Stimulated activated CD8-positive, alpha-beta memory T cell treated with anti-CD3 and anti-CD28 coated beads, Interleukin-12 subunit alpha, Interleukin-12 subunit beta, amount 100 ng/mL, for 24 hours (primary cell): ENCODE measurements around the gene MUC4.
"Not testable (repeated sequence)": the region's sequence is repeated elsewhere in the genome, so short reads cannot be mapped to it uniquely, and the experiment has no call there.

Source experiments
- DNase-seq: peaks from one replicate; pipeline ENCODE4 v3.0.0-alpha.2; 2020; ENCODE audit errors: extremely low read depth

The MUC4 gene

DNA sequence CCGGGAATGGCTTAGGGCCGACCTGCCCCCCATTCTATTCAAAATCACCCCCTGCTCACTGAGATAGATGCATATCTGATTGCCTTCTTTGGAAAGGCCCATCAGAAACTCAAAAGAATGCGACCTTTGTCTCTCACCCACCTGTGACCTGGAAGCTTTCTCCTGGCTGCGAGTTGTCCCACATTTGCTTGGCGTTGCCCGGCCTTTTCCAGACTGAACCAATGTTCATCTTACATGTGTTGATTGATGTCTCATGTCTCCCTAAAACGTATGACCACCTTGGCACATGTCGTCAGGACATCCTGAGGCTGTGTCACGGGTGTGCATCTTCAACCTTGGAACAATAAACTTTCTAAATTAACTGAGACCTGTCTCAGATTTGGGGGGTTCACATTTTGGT, 94.3 kb downstream of the MUC4 start:
- no peak for DNase-seq

DNA sequence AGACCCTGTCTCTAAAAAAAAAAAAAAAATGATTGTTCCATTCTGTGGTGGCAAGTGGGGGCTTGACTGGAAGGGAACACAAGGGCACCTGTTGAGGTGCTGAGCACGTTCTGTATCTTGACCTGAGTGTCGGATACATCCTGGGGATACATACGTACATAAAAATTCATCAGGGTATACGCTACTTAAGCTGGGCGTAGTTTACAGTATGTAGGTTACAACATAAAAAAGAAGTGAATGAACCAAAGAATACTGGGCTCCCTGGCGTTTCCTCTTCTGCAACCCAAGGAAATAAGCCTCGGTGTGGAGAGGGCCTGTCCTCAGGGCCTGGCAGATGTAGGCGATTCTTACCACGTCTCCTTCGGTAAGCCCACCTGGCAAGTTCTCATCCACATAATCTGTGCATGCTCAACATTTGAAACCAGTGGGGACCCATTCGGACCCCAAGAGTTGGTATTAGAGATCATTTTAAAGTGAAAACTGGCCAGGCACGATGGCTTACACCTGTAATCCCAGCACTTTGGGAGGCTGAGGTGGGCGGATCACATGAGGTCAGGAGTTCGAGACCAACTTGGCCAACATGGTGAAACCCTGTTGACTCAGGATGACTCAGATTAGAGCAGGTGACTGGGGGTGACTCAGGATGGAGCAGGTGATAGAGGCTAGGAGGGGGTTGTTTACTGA, 96.0 kb downstream of the MUC4 start:
- DNase-seq, result no peak

DNA sequence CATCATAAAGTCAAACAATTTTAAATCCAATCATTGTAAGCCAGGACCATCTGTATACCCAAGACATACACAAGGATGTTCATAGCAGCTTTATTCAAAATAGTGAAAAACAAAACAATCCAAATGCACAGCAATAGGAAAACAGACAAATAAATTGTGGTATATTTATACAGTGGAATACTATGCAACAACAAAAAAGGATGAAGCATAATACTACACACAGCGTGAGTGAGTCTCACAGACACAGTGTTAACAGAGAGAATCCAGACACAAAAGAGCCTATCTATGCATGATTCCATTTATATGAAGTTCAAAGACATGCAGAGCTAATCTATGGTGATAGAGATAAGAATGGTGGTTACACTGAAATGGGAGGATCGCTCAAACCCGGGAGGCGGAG, 96.6 kb downstream of the MUC4 start:
- no peak for DNase-seq

DNA sequence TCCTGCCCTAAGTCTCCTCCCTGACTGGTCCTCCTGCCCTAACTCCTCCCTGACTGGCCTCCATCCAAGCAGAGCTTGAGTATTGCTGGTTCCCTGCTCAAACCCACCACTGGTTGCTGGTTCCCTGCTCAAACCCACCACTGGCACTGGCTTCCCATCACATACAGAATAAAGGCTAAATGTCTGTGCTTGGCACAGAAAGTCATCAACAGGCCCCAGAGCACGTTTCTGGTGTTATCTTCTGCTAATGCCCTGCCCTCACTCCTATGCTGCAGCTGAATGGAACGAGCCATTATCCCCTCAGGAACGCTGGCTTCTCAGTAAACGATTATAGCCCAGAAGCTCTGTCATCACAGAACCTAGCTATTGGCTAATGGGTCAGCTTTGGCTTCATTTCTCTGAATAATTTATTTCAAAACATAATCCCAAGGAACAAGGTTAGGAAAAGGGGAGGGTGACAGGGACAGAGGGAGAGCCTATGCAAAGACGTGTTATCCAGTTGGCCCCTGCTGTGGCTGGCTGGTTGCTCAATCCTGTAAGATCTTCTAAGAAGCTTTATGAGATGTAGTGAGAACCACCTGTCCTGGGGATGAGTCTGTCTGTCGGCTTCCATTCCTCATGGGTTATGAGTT, 97.2 kb downstream of the MUC4 start:
- DNase-seq, result no peak

DNA sequence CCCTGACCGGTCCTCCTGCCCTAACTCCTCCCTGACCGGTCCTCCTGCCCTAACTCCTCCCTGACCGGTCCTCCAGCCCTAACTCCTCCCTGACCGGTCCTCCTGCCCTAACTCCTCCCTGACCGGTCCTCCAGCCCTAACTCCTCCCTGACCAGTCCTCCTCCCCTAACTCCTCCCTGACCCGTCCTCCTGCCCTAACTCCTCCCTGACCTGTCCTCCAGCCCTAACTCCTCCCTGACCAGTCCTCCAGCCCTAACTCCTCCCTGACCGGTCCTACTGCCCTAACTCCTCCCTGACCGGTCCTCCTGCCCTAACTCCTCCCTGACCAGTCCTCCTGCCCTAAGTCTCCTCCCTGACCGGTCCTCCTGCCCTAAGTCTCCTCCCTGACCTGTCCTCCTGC, 98.6 kb downstream of the MUC4 start:
- DNase-seq, result not testable (repeated sequence)

DNA sequence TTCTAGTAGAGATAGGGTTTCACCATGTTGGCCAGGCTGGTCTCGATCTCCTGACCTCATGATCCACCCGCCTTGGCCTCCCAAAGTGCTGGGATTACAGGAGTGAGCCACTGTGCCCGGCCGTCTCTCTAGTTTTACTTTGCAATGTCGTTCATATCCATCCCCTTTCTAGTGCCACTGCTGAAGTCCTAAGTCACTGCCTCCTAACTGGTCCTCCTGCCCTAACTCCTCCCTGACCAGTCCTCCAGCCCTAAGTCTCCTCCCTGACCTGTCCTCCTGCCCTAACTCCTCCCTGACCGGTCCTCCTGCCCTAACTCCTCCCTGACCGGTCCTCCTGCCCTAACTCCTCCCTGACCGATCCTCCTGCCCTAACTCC, 99.2 kb downstream of the MUC4 start:
- not testable (repeated sequence) for DNase-seq

- no peak for DNase-seq
These were observed 99.8 kb downstream of the MUC4 start for GRCh38 chr3:195711813-195712534.

- not testable (repeated sequence) for DNase-seq
These were observed 100.5 kb downstream of the MUC4 start for GRCh38 chr3:195711091-195711812.

GRCh38 chr3:195710126-195710905, 101.4 kb downstream of the MUC4 start:
- DNase-seq, result not testable (repeated sequence)

DNA sequence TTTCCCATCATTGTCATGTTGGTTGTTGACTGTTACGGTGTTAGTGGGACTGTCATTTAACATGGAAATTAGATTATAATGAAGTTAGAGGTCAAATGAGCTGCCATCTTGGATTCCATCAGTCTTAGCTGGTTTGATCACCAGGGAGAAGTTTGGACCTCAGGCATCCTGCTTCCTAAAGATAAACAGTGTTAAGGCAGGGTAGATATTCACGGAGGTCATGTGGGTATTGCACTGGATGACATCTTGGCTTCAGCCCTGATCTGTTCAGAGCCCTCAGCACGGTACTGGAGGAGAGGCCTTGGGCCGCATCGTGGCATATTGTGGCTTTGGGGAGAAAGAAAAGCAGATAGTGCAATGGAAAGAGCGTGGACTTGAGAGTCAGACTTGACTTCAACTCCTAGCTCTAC, 102.0 kb downstream of the MUC4 start:
- DNase-seq, result no peak

DNA sequence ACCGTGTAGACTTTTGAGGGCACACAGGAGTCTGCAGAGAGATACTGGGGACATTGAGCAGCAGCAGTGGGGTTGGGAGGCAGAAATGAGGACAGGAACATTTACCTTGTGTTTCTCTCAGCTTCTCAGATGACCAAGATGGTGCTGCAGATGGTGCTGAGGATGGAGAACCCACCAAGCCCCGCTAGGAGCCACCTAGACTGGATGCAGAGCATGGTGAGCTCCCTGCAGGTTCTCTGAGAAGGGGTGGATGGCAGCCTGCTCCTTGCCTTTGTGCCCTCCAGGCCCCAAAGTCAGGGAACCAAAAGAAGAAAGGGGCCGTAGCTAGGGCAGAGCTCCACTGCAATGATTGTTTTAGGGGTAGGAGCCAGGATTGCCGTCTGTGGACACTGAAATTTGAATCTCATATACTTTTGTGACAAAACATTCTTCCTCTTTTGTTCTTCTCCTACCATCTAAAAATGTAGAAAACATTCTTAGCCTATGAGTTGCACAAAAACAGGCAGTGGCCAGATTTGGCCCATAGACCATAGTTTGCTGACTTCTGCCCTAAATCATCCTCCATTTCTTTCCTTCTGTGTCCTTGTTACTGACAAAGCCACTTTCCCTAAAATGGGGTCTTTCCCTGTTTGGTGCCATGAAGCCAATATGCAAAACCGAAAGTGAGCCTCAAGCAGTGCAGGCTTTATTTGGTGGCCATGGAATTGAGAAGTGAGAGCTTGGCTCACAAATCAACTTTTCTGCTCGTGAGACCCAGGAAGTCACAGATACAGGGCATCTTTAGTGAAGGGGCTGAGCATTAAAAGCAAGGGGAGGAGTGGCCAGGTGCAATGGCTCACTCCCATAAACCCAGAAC, 102.9 kb downstream of the MUC4 start:
- DNase-seq, result no peak

GRCh38 chr3:195708061-195708460, 103.7 kb downstream of the MUC4 start:
- DNase-seq, result no peak

DNA sequence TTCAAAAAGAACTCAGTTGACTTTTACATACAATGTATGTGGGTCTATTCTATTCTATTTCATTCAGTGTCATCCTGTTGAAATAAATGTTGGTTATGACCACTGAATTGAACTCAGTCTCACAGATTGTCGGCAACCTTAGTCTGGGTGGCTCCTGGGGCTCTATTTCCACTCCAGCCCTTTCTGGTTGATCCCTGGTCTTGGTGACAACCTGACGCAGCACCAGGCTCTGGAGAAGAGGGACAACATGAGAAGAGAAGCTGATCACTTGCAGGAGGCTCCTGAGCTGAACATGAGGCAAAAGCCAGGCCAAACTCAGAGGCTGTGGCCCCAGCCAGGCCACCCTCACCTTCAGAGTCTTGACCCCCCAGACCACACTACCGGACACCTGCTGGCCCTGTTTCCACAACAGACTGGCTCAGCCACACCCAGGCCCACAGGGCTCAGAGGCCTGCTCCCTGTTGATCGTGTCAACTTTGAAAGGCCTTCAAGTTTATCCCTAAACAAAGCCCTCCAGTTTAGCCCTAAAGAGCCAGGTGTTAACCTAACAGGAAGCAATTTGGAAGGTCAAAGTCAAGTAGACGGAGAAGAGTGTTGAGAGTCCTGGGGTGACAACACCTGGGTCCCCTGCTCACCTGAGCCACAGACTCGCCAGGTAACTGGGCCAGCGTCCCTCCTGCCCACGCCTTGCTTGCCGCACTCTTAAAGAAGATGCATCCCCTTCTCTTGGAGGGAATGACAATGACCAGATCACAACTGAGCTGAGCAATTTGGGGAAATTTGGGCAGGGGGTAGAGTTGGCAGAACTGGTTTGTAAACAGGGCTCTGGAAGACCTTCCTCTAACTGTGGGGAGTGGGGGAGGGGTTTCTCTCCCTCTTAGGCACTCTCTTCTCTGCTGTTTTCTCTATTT, 106.4 kb downstream of the MUC4 start:
- DNase-seq, result no peak

DNA sequence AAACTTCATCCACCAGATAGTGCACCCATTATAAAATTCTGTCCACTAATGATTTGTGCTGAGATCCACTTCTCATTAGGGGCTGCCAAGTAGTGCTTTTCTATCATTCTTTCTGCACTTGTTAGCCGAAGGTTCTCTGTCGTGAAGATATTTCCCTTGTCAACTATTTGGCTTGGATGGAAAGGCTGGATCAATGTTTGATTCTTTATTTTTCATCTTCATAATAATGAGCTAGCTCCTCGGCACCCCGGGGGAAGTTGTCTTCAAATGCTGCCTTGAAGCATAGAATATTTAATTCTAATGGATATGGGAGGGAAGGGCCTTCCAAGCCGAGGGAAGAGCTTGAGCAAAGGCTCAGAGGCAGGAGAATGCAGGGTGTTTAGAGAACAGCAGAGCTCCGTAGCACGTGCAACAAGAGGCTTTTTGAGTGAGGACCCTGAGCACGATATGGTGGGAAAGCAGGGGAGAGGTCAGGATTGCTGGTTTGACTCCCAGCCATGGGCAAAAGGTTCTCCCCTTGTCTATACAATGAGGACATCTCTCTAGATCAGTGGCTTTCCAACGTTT, 107.2 kb downstream of the MUC4 start:
- DNase-seq, result no peak

DNA sequence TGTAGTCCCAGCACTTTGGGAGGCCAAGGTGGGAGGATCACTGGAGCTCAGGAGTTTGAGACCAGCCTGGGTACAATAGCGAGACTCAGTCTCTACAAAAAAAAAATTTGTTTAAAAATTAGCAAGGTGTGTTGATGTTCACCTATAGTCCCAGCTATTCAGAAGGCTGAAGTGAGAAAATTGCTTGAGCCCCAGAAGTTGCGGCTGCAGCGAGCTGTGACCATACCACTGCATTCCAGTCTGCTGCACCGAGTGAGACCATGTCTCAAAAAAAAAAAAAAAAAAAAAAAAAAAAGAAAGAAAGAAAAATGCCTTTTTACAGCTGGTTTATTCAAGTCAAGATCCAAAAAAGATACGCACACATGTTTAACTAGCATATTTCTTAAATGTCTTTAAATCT, 108.0 kb downstream of the MUC4 start:
- DNase-seq, result no peak

GRCh38 chr3:195701042-195701915, 110.5 kb downstream of the MUC4 start:
- no peak for DNase-seq

- DNase-seq, result no peak
These were observed 111.4 kb downstream of the MUC4 start for GRCh38 chr3:195700319-195700718.

GRCh38 chr3:195699860-195700259, 111.9 kb downstream of the MUC4 start:
- DNase-seq, result no peak
